Mucosa of descending colon (tissue), 3 donors: Measurements from ENCODE around the gene GNAT1. TPM values are rescaled to one million over a fixed set of nuclear protein-coding genes. Genes with fewer than 3 reads are reported as not detected.

Experiments
- ATAC-seq: fragments of 200-7000 bp; cut with Tn5 transposase; one replicate; pipeline ENCODE4 v1.9.1; 2020; ENCODE audit warnings: mild to moderate bottlenecking, moderate library complexity
- DNase-seq, 3 donors: peaks; one replicate each; pipeline ENCODE4 v3.0.0-alpha.2; 2020
- H3K36me3 ChIP-seq: fragments of 200-600 bp; one replicate; pipeline ENCODE4 v1.8.0; 2021; ENCODE audit warnings: low read depth, mild to moderate bottlenecking
- H3K4me1 ChIP-seq: fragments of 200-600 bp; one replicate; pipeline ENCODE4 v1.8.0; 2021; ENCODE audit warnings: low read depth, mild to moderate bottlenecking
- H3K4me3 ChIP-seq: fragments of 200-600 bp; one replicate; pipeline ENCODE4 v1.8.0; 2021; ENCODE audit warnings: mild to moderate bottlenecking
- H3K9me3 ChIP-seq: fragments of 200-600 bp; one replicate; pipeline ENCODE4 v1.8.0; 2021; ENCODE audit warnings: mild to moderate bottlenecking
- CTCF ChIP-seq: fragments of 200-600 bp; IDR thresholded peaks from one replicate; pipeline ENCODE4 v1.8.0; 2022; ENCODE audit warnings: antibody characterized with exemption, mild to moderate bottlenecking
- intact Hi-C, 2 donors: fragments of 100-400 bp; cut with DNase I in 1 of 2; cut with micrococcal nuclease in 1 of 2; formaldehyde crosslinking; loops; one replicate each; pipeline versions ENCODE4 v1.11.0 to v1.11.1; 2022; cut with DNase I, micrococcal nuclease
- total RNA-seq, 3 donors: library from RNA; stranded (reverse); fragmentation: NEBNext Ultra II Directional in 2 of 3; extraction: Animal tissue kit (Norgen Biotek cat#: 25700) in 2 of 3; gene quantifications; one replicate each; pipeline versions ENCODE4 v1.2.1 to v1.2.4, GENCODE V29; 2021 to 2023
- donor health status: DM: no; HTN: no; CAD: no; lungs with moderate emphysema.
- donor health status: DM: no; HTN: no; CAD: no.
- donor health status: DM: no; HTN: yes; CAD: no.

Gene GNAT1
- total RNA-seq, 3 donors from 2014 or later, result not detected

GRCh38 chr3:50158530-50159146 lies 32.8 kb upstream of the GNAT1 start:
- intact Hi-C loops, result no loop called here
- Histone ChIP-seq H3K4me1 (peaks cover 25% of the 10 kb centered on the region), H3K36me3 (no peaks in the 10 kb centered on the region), H3K9me3 (no peaks in the 10 kb centered on the region), H3K4me3 (no peak overlapping the region)
- no peak for TF ChIP-seq CTCF
- ATAC-seq (no peak), DNase-seq (no peak)

- Histone ChIP-seq H3K4me1 (peaks cover 32% of the 10 kb centered on the region), H3K36me3 (no peaks in the 10 kb centered on the region), H3K9me3 (no peaks in the 10 kb centered on the region), H3K4me3 (no peak overlapping the region)
- intact Hi-C loops, result no loop called here
- DNase-seq, result no peak
- ATAC-seq, result no peak
- TF ChIP-seq CTCF, result no peak
These were observed 30.8 kb upstream of the GNAT1 start for GRCh38 chr3:50160561-50160983.

GRCh38 chr3:50161320-50161719 lies 30.1 kb upstream of the GNAT1 start:
- Histone ChIP-seq H3K9me3 (no peaks in the 10 kb centered on the region), H3K4me1 (peaks cover 32% of the 10 kb centered on the region), H3K4me3 (no peak overlapping the region), H3K36me3 (no peaks in the 10 kb centered on the region)
- peak; percentile 79 to 87 (median 86) for DNase-seq
- intact Hi-C loops, result no loop called here
- peak; percentile 80 for ATAC-seq
- no peak for TF ChIP-seq CTCF

DNA sequence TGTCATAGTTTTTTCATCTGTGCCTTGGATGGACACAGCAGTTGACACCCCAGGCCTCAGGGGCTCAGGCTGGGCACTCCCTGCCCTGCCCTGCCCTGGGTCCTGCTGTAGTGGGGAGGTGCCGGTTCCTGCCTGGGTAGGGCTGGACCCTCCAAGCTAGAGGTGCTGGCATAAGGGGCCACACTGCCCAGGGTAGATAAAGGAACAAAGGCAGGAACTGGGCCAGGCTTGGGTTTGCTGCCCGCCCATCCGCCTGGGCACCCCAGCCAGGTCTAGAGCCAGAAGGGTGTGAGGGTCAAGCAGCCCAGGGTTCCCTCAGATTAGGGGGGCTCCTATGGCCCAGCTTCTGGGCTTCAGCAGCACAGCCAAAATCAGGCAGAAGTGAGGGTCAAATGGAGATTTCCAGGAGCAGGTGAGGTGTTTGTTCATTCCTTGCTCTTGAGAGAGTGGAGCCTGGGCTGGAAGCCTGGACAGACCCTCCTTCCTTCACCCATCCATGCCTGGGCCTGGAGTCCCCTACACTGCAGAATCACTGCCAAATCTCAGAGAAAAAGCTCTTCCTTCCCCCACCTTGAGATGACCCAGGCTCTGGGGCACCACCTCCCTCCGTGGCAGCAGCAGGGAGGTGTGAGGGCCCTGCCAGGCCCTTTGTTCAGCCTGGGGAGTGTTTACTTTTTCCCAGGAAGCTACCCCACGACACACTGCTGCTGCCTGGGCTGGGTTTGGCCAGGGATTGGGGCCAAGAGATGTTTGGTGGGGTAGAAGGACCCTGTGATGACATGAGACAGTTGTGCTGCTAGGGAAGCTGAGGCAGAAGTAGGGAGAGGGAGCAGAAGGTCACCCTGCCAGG lies 29.2 kb upstream of the GNAT1 start:
- intact Hi-C loops, result no loop called here
- Histone ChIP-seq H3K4me1 (peaks cover 33% of the 10 kb centered on the region), H3K4me3 (no peak overlapping the region), H3K36me3 (no peaks in the 10 kb centered on the region), H3K9me3 (no peaks in the 10 kb centered on the region)
- no peak for TF ChIP-seq CTCF
- peak; percentile 19 for ATAC-seq
- DNase-seq, result no peak

- H3K4me1 ChIP-seq, result peaks cover 33% of the 10 kb centered on the region
- no peaks in the 10 kb centered on the region for H3K9me3 ChIP-seq
- TF ChIP-seq CTCF, result no peak
- DNase-seq, result peak in 2 of 3 donors; percentile 74 to 75
- no peak for ATAC-seq
- no peak overlapping the region for H3K4me3 ChIP-seq
- intact Hi-C loops, result no loop called here
- H3K36me3 ChIP-seq, result no peaks in the 10 kb centered on the region
These were observed 27.6 kb upstream of the GNAT1 start for GRCh38 chr3:50163572-50164455.
